HepG2 (cell line): Measurements from ENCODE around the gene CDC42EP1. TPM values are rescaled to one million over a fixed set of nuclear protein-coding genes. Genes with fewer than 3 reads are reported as not detected.

Experiments
- ARHGAP35 ChIP-seq: sonication (generic); formaldehyde crosslinking; IDR thresholded peaks from 2 replicates; pipeline ENCODE4 v1.9.0; 2022; ENCODE audit warnings: mild to moderate bottlenecking, inconsistent platforms, moderate library complexity, missing genetic modification reagents, borderline replicate concordance
- ELF3 ChIP-seq: IDR thresholded peaks from 2 replicates; pipeline ENCODE4 v1.6.1; 2016; ENCODE audit warnings: missing genetic modification reagents, missing compliant biosample characterization
- ELF4 ChIP-seq: sonication (generic); formaldehyde crosslinking; IDR thresholded peaks from 2 replicates; pipeline ENCODE4 v1.5.0; 2020; ENCODE audit warnings: missing genetic modification reagents, mild to moderate bottlenecking, moderate library complexity, borderline replicate concordance
- GABPA ChIP-seq, 2 experiments: IDR thresholded peaks; 2 replicates each; pipeline ENCODE4 v1.6.1; 2011 to 2016; ENCODE audit warnings: low read depth in 2 of 2, low read length in 1 of 2, missing biosample characterization in 1 of 2, missing genetic modification characterization in 1 of 2
- PAF1 ChIP-seq: IDR thresholded peaks from 2 replicates; pipeline ENCODE4 v1.6.1; 2016; ENCODE audit warnings: missing genetic modification reagents, missing compliant biosample characterization
- RFXAP ChIP-seq: sonication (generic); formaldehyde crosslinking; IDR thresholded peaks from 2 replicates; pipeline ENCODE4 v1.4.0; 2020; ENCODE audit warnings: missing genetic modification reagents, borderline replicate concordance
- TBX2 ChIP-seq: sonication (generic); formaldehyde crosslinking; IDR thresholded peaks from 2 replicates; pipeline ENCODE4 v1.5.0; 2020; ENCODE audit warnings: missing genetic modification reagents, mild to moderate bottlenecking, borderline replicate concordance
- TEAD3 ChIP-seq: optimal IDR thresholded peaks from 2 replicates; pipeline ENCODE3; 2016; ENCODE audit warnings: borderline replicate concordance
- ZNF329 ChIP-seq: sonication (generic); formaldehyde crosslinking; IDR thresholded peaks from 2 replicates; pipeline ENCODE4 v1.9.0; 2021; ENCODE audit warnings: low read depth, mild to moderate bottlenecking, missing genetic modification reagents
- ZNF740 ChIP-seq: sonication (generic); formaldehyde crosslinking; IDR thresholded peaks from 2 replicates; pipeline ENCODE4 v1.4.0; 2020; ENCODE audit warnings: missing genetic modification reagents
- ZNF768 ChIP-seq: sonication (generic); formaldehyde crosslinking; IDR thresholded peaks from 2 replicates; pipeline ENCODE4 v1.4.0; 2020; ENCODE audit warnings: missing genetic modification reagents
- ZNF83 ChIP-seq: sonication (generic); formaldehyde crosslinking; IDR thresholded peaks from 2 replicates; pipeline ENCODE4 v1.4.0; 2020; ENCODE audit warnings: missing genetic modification reagents, mild to moderate bottlenecking, borderline replicate concordance
- ZSCAN25 ChIP-seq: sonication (generic); formaldehyde crosslinking; IDR thresholded peaks from 2 replicates; pipeline ENCODE4 v1.8.0; 2022; ENCODE audit warnings: mild to moderate bottlenecking, missing genetic modification reagents
- polyA plus RNA-seq, 8 experiments: library from polyadenylated mRNA; depleted of rRNA in 3 of 8; stranded (reverse) in 7 of 8; unstranded in 1 of 8; fragments of >200 nt; fragmentation: Illumina TruSeq in 4 of 8; extraction: Trizol in 4 of 8; gene quantifications; 2 replicates each; pipeline versions ENCODE4 v1.2.1 to v1.2.3, GENCODE V29; 2011 to 2016; ENCODE audit warnings: low read depth in 4 of 8, missing spikeins in 1 of 8, mixed read lengths in 1 of 8; ENCODE audit not compliant: insufficient read depth in 1 of 8
- total RNA-seq, 5 experiments: library from RNA; depleted of rRNA; stranded (reverse); fragments of >200 nt; fragmentation: Illumina TruSeq; extraction: Trizol; gene quantifications; 2 replicates each; pipeline ENCODE4 v1.2.3, GENCODE V29; 2016; ENCODE audit warnings: low read depth in 1 of 5
- TF ChIP-seq, protein P1 (sequence below): IDR thresholded peaks from 2 replicates; pipeline ENCODE4 v1.6.1; 2016; ENCODE audit warnings: missing compliant biosample characterization, missing genetic modification reagents, borderline replicate concordance
- TF ChIP-seq, protein P2 (sequence below): IDR thresholded peaks from 2 replicates; pipeline ENCODE4 v1.6.1; 2012; ENCODE audit warnings: inconsistent platforms
- TF ChIP-seq, protein P3 (sequence below): sonication (generic); formaldehyde crosslinking; IDR thresholded peaks from 2 replicates; pipeline ENCODE4 v1.5.0; 2020; ENCODE audit warnings: mild to moderate bottlenecking, missing genetic modification reagents
- TF ChIP-seq, protein P4 (sequence below): sonication (generic); formaldehyde crosslinking; IDR thresholded peaks from 2 replicates; pipeline ENCODE4 v1.4.0; 2020; ENCODE audit warnings: mild to moderate bottlenecking, missing genetic modification reagents, borderline replicate concordance

Gene CDC42EP1
- total and polyA plus RNA-seq, 2 of the 13 experiments (the other 11 are each of a cell fraction or from before 2014, with no cell fraction given) = 17.1 to 29.5 TPM

- TF ChIP-seq TBX2 (CRISPR knock-in tag) (peak; percentile 11; the same call in 1 of the 2 replicates), GABPA (IDR thresholded peaks at IDR 0.05; ENCODE audit: low read depth, low read length) (peak; percentile 62), GABPA (CRISPR knock-in tag; IDR thresholded peaks at IDR 0.05; ENCODE audit: low read depth) (0 out of 2 replicates have a peak, but pooled peaks have one; percentile 26), ZSCAN25 (peak; percentile 93), PAF1 (no peak), ZNF329 (CRISPR knock-in tag) (no peak), ZNF768 (no peak), ELF3 (CRISPR knock-in tag) (peak; percentile 35; the same call in 1 of the 2 replicates), ELF4 (no peak), RFXAP (CRISPR knock-in tag) (0 out of 2 replicates have a peak, but pooled peaks have one; percentile 2), ZNF740 (CRISPR knock-in tag) (no peak), ARHGAP35 (CRISPR knock-in tag) (0 out of 2 replicates have a peak, but pooled peaks have one; percentile 35), TEAD3 (CRISPR knock-in tag) (peak; percentile 35), ZNF83 (CRISPR knock-in tag) (no peak)
- TF ChIP-seq, protein P1, sequence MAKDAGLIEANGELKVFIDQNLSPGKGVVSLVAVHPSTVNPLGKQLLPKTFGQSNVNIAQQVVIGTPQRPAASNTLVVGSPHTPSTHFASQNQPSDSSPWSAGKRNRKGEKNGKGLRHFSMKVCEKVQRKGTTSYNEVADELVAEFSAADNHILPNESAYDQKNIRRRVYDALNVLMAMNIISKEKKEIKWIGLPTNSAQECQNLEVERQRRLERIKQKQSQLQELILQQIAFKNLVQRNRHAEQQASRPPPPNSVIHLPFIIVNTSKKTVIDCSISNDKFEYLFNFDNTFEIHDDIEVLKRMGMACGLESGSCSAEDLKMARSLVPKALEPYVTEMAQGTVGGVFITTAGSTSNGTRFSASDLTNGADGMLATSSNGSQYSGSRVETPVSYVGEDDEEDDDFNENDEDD (CRISPR knock-in tag) = peak; percentile 68; the same call in 1 of the 2 replicates
- TF ChIP-seq, protein P2, sequence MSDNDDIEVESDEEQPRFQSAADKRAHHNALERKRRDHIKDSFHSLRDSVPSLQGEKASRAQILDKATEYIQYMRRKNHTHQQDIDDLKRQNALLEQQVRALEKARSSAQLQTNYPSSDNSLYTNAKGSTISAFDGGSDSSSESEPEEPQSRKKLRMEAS = peak; percentile 60
- TF ChIP-seq, protein P3, sequence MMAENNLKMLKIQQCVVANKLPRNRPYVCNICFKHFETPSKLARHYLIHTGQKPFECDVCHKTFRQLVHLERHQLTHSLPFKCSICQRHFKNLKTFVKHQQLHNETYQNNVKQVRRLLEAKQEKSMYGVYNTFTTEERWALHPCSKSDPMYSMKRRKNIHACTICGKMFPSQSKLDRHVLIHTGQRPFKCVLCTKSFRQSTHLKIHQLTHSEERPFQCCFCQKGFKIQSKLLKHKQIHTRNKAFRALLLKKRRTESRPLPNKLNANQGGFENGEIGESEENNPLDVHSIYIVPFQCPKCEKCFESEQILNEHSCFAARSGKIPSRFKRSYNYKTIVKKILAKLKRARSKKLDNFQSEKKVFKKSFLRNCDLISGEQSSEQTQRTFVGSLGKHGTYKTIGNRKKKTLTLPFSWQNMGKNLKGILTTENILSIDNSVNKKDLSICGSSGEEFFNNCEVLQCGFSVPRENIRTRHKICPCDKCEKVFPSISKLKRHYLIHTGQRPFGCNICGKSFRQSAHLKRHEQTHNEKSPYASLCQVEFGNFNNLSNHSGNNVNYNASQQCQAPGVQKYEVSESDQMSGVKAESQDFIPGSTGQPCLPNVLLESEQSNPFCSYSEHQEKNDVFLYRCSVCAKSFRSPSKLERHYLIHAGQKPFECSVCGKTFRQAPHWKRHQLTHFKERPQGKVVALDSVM = peak; percentile 52; the same call in 1 of the 2 replicates
- TF ChIP-seq, protein P4, sequence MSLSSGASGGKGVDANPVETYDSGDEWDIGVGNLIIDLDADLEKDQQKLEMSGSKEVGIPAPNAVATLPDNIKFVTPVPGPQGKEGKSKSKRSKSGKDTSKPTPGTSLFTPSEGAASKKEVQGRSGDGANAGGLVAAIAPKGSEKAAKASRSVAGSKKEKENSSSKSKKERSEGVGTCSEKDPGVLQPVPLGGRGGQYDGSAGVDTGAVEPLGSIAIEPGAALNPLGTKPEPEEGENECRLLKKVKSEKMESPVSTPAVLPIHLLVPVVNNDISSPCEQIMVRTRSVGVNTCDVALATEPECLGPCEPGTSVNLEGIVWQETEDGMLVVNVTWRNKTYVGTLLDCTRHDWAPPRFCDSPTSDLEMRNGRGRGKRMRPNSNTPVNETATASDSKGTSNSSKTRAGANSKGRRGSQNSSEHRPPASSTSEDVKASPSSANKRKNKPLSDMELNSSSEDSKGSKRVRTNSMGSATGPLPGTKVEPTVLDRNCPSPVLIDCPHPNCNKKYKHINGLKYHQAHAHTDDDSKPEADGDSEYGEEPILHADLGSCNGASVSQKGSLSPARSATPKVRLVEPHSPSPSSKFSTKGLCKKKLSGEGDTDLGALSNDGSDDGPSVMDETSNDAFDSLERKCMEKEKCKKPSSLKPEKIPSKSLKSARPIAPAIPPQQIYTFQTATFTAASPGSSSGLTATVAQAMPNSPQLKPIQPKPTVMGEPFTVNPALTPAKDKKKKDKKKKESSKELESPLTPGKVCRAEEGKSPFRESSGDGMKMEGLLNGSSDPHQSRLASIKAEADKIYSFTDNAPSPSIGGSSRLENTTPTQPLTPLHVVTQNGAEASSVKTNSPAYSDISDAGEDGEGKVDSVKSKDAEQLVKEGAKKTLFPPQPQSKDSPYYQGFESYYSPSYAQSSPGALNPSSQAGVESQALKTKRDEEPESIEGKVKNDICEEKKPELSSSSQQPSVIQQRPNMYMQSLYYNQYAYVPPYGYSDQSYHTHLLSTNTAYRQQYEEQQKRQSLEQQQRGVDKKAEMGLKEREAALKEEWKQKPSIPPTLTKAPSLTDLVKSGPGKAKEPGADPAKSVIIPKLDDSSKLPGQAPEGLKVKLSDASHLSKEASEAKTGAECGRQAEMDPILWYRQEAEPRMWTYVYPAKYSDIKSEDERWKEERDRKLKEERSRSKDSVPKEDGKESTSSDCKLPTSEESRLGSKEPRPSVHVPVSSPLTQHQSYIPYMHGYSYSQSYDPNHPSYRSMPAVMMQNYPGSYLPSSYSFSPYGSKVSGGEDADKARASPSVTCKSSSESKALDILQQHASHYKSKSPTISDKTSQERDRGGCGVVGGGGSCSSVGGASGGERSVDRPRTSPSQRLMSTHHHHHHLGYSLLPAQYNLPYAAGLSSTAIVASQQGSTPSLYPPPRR (CRISPR knock-in tag) = 0 out of 2 replicates have a peak, but pooled peaks have one; percentile 20
These were observed 40.7 kb upstream of the CDC42EP1 start, which contains the start of gene CARD10 (continued) for GRCh38 chr22:37519268-37520195.
